SJCRH30 (cell line): ENCODE results near the gene CYP24A1. TPM values are rescaled to one million over a fixed set of nuclear protein-coding genes. Genes with fewer than 3 reads are reported as not detected.

Source experiments
- DNase-seq, 2 experiments: peaks; one replicate each; pipeline ENCODE4 v3.0.0-alpha.2; 2015 to 2020
- H3K27ac ChIP-seq: fragments of 250-450 bp; sonication (Bioruptor Pico); 2 replicates; pipeline ENCODE4 v1.5.1; 2020; ENCODE audit warnings: mild to moderate bottlenecking, moderate library complexity
- H3K27me3 ChIP-seq: fragments of 250-450 bp; sonication (Bioruptor Pico); 2 replicates; pipeline ENCODE4 v1.5.1; 2020; ENCODE audit warnings: mild to moderate bottlenecking, moderate library complexity
- H3K36me3 ChIP-seq: fragments of 250-450 bp; sonication (Bioruptor Pico); 2 replicates; pipeline ENCODE4 v1.5.1; 2020; ENCODE audit warnings: mild to moderate bottlenecking, moderate library complexity
- H3K4me1 ChIP-seq: fragments of 250-450 bp; sonication (Bioruptor Pico); 2 replicates; pipeline ENCODE4 v1.5.1; 2020; ENCODE audit warnings: mild to moderate bottlenecking, moderate library complexity
- H3K4me3 ChIP-seq: fragments of 250-450 bp; sonication (Bioruptor Pico); 2 replicates; pipeline ENCODE4 v1.5.1; 2020; ENCODE audit warnings: mild to moderate bottlenecking, moderate library complexity
- H3K9me3 ChIP-seq: fragments of 250-450 bp; sonication (Bioruptor Pico); replicated peaks from 2 replicates; pipeline ENCODE4 v1.5.1; 2020; ENCODE audit warnings: mild to moderate bottlenecking, moderate library complexity
- total RNA-seq: library from RNA; depleted of rRNA; stranded (reverse); fragments of >200 nt; shearing (Covaris generic); gene quantifications from 2 replicates; pipeline ENCODE4 v1.2.3, GENCODE V29; 2014

The CYP24A1 gene
- total RNA-seq, 1 experiment from 2014 or later = not detected

DNA sequence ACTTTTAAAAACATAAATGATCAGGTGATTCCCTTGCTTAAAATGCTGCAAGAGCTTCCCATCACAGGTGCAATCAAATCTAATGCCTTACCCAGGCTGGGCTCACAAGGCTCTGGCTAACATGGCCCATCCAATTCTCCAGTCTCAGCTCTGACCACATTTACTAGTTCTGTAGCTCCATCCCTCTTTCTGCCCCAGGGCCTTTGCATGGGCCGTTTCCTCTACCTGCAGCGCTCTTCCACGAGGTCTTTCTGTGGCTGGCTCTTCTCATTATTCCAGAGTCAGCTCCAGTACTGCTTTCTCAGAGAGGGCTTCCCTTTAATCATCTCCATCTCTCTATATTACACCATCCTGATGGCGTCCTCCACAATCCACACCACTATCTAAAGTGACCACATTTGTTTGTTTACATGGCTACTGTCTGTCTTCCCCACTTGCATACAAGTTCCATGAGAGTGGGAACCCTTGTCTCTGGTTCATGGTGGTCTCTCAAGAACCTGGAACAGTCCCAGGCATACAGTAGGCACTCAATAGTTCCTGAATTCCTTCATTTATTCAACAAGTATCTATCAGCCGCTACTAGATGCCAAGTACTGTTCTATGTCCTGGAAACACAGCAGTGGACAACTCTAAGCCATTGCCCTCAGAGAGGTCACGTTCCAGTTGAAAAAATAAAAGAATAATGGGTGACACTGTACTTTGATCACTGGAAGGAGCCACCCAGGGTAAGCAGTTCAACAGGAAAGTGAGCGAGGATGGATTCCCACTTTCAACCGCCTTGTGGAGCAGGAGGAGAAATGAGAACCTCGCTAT lies 12.6 kb downstream of the CYP24A1 start:
- Histone ChIP-seq H3K27me3 (peaks cover 41% of the 10 kb centered on the region; the same call in 1 of the 2 replicates), H3K4me3 (no peak overlapping the region), H3K4me1 (no peaks in the 10 kb centered on the region), H3K36me3 (no peaks in the 10 kb centered on the region), H3K9me3 (peaks cover 3% of the 10 kb centered on the region; the same call in 1 of the 2 replicates), H3K27ac (no peak overlapping the region)
- no peak for DNase-seq

DNA sequence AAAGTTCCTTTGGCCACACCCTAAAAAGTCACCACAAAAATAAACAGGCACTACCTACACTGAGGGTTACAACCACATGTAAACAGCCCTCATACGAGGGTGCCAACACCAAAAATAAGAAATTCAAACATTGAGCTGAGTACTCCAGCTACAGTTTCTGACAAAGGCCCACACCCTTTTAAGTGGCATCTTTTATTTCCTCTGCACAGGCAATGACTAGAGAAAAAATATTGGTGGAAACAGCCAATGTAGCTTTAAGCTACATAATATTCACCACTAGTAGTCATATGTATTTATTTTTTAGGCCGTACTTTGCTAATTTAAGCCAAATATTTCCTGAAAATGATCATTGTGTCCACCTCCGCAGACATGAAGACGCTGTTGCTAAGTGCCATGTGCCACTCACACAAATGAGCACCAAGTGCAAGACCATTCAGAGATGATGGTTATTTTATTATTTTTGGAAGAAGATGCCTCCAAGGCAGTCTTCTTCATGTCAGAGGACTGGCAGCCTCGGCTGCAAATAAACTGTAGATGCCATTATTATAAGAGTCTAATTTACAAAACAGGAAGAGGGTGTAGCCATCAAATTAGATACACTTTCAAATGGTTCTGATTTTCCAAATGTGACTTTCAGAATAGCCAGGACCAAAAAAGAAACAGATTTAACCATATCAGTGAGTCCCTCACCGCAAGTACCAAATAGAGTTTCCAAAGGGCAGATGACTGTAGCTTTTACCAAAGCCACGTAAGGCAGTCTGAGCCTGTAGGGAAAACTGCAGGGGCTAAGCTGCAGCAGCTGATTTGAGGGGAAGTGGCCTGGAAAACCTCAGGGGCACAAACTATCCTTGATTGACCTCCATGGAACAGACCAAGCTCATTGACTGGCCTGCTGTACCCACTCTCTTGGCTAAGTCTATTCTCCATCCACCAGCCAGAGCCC lies 13.4 kb downstream of the CYP24A1 start:
- Histone ChIP-seq H3K4me1 (no peaks in the 10 kb centered on the region), H3K4me3 (no peak overlapping the region), H3K27me3 (peaks cover 43% of the 10 kb centered on the region; the same call in 1 of the 2 replicates), H3K36me3 (no peaks in the 10 kb centered on the region), H3K9me3 (peaks cover 3% of the 10 kb centered on the region; the same call in 1 of the 2 replicates), H3K27ac (no peak overlapping the region)
- peak in 1 of 2 experiments; percentile 14 for DNase-seq

GRCh38 chr20:54158856-54159418 lies 14.8 kb downstream of the CYP24A1 start:
- Histone ChIP-seq H3K27me3 (peaks cover 35% of the 10 kb centered on the region; the same call in 1 of the 2 replicates), H3K27ac (no peak overlapping the region), H3K36me3 (no peaks in the 10 kb centered on the region), H3K4me3 (no peak overlapping the region), H3K4me1 (no peaks in the 10 kb centered on the region), H3K9me3 (peaks cover 3% of the 10 kb centered on the region; the same call in 1 of the 2 replicates)
- no peak for DNase-seq

- H3K36me3 ChIP-seq = no peaks in the 10 kb centered on the region
- DNase-seq = no peak
- H3K4me1 ChIP-seq = no peaks in the 10 kb centered on the region
- peaks cover 34% of the 10 kb centered on the region; the same call in 1 of the 2 replicates for H3K27me3 ChIP-seq
- H3K9me3 ChIP-seq = peaks cover 3% of the 10 kb centered on the region; the same call in 1 of the 2 replicates
- H3K27ac ChIP-seq = no peak overlapping the region
- no peak overlapping the region for H3K4me3 ChIP-seq
Measured at GRCh38 chr20:54158226-54158625, 15.6 kb downstream of the CYP24A1 start.

GRCh38 chr20:54156981-54157835 lies 16.6 kb downstream of the CYP24A1 start:
- Histone ChIP-seq H3K4me1 (no peaks in the 10 kb centered on the region), H3K27ac (no peak overlapping the region), H3K36me3 (no peaks in the 10 kb centered on the region), H3K27me3 (peaks cover 34% of the 10 kb centered on the region; the same call in 1 of the 2 replicates), H3K9me3 (peaks cover 3% of the 10 kb centered on the region; the same call in 1 of the 2 replicates), H3K4me3 (no peak overlapping the region)
- DNase-seq = no peak

DNA sequence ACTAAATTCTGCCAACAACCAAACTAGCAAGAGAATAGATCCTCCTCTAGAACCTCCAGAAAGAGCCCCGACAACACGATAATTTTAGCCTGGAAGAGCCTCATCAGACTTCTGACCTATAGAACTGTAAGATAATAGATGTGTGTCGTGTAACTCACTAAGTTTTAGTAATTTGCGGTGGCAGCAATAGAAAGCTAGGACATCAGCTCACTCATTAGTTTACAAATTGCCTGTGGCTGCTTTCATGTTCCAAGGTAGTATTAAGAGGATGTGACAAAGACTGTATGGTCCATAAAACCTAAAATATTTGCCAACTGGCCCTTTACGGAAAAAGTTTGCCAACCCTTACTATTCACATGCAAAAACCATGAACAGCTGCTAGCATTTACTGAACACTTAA lies 17.3 kb downstream of the CYP24A1 start:
- H3K4me1 ChIP-seq = no peaks in the 10 kb centered on the region
- peaks cover 3% of the 10 kb centered on the region; the same call in 1 of the 2 replicates for H3K9me3 ChIP-seq
- H3K36me3 ChIP-seq = no peaks in the 10 kb centered on the region
- H3K27ac ChIP-seq = no peak overlapping the region
- H3K4me3 ChIP-seq = no peak overlapping the region
- H3K27me3 ChIP-seq = peaks cover 32% of the 10 kb centered on the region; the same call in 1 of the 2 replicates
- no peak for DNase-seq

- H3K4me1 ChIP-seq = no peaks in the 10 kb centered on the region
Measured at GRCh38 chr20:54155736-54156317, 18.0 kb downstream of the CYP24A1 start.

GRCh38 chr20:54154439-54154838 lies 19.3 kb downstream of the CYP24A1 start:
- Histone ChIP-seq H3K27ac (no peak overlapping the region), H3K4me1 (no peaks in the 10 kb centered on the region), H3K4me3 (no peak overlapping the region), H3K27me3 (peaks cover 17% of the 10 kb centered on the region; the same call in 1 of the 2 replicates), H3K36me3 (no peaks in the 10 kb centered on the region), H3K9me3 (no peaks in the 10 kb centered on the region)
- no peak for DNase-seq

More at GRCh38 chr20:54155736-54156317, 18.0 kb downstream of the CYP24A1 start:
- peaks cover 3% of the 10 kb centered on the region; the same call in 1 of the 2 replicates for H3K9me3 ChIP-seq
- H3K27ac ChIP-seq = no peak overlapping the region
- H3K36me3 ChIP-seq = no peaks in the 10 kb centered on the region
- peaks cover 28% of the 10 kb centered on the region; the same call in 1 of the 2 replicates for H3K27me3 ChIP-seq
- no peak for DNase-seq
- no peak overlapping the region for H3K4me3 ChIP-seq

GRCh38 chr20:54153847-54154246 lies 19.9 kb downstream of the CYP24A1 start:
- Histone ChIP-seq H3K36me3 (no peaks in the 10 kb centered on the region), H3K9me3 (no peaks in the 10 kb centered on the region), H3K27me3 (peaks cover 15% of the 10 kb centered on the region; the same call in 1 of the 2 replicates), H3K4me3 (no peak overlapping the region), H3K27ac (no peak overlapping the region), H3K4me1 (no peaks in the 10 kb centered on the region)
- no peak for DNase-seq

GRCh38 chr20:54153041-54153327 lies 20.8 kb downstream of the CYP24A1 start:
- Histone ChIP-seq H3K27me3 (peaks cover 15% of the 10 kb centered on the region; the same call in 1 of the 2 replicates), H3K9me3 (no peaks in the 10 kb centered on the region), H3K4me1 (no peaks in the 10 kb centered on the region), H3K4me3 (no peak overlapping the region), H3K36me3 (no peaks in the 10 kb centered on the region), H3K27ac (no peak overlapping the region)
- DNase-seq = no peak

GRCh38 chr20:54152227-54153040 lies 21.4 kb downstream of the CYP24A1 start:
- H3K9me3 ChIP-seq = no peaks in the 10 kb centered on the region
- DNase-seq = no peak
- H3K36me3 ChIP-seq = no peaks in the 10 kb centered on the region
- no peak overlapping the region for H3K27ac ChIP-seq
- H3K4me1 ChIP-seq = no peaks in the 10 kb centered on the region
- peaks cover 15% of the 10 kb centered on the region; the same call in 1 of the 2 replicates for H3K27me3 ChIP-seq
- H3K4me3 ChIP-seq = no peak overlapping the region

- H3K27me3 ChIP-seq = peaks cover 14% of the 10 kb centered on the region; the same call in 1 of the 2 replicates
- no peaks in the 10 kb centered on the region for H3K36me3 ChIP-seq
- H3K4me3 ChIP-seq = no peak overlapping the region
- no peak for DNase-seq
- no peak overlapping the region for H3K27ac ChIP-seq
- H3K4me1 ChIP-seq = no peaks in the 10 kb centered on the region
- H3K9me3 ChIP-seq = no peaks in the 10 kb centered on the region
Measured at GRCh38 chr20:54151511-54152226, 22.1 kb downstream of the CYP24A1 start.
